Hepatocyte (in vitro differentiated cells): ENCODE data around the gene CEMP1.
"Not testable (repeated sequence)": the region's sequence is repeated elsewhere in the genome, so short reads cannot be mapped to it uniquely, and the experiment has no call there.

Source experiments
- CTCF ChIP-seq: fragments of 200-600 bp; sonication (generic); IDR thresholded peaks from 2 replicates; pipeline ENCODE4 v1.5.1; 2016; ENCODE audit warnings: antibody characterized with exemption, mild to moderate bottlenecking; ENCODE audit not compliant: poor library complexity
- EZH2phosphoT487 ChIP-seq: fragments of 200-600 bp; sonication (generic); IDR thresholded peaks from one replicate; pipeline ENCODE4 v1.6.1; 2018; ENCODE audit warnings: antibody characterized with exemption, mild to moderate bottlenecking, low read depth, moderate library complexity; ENCODE audit not compliant: unreplicated experiment, severe bottlenecking

DNA sequence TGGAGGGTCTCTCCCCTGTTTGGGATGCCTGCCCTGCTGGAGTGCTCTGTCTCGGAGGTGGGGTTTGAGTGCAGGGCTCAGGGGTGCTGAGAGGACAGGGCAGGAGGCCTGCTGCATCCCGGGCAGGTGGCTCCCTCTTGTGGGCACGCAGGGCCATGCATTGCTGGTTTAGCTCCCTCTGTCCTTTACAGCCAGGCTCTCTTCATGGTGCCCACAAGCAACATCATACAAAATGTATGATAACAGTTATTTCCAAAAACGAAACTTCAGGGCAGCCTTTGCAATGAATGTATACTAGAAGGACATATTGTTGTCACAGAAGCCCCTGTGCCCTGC, 29.6 kb upstream of the CEMP1 start:
- peak; percentile 51 for TF ChIP-seq CTCF
- not testable (repeated sequence) for TF ChIP-seq EZH2phosphoT487
